Trophoblast cell (in vitro differentiated cells and primary cell): ENCODE measurements around the gene HIPK1.

ENCODE experiments used
- DNase-seq, 2 donors: peaks; one replicate each; pipeline ENCODE4 v3.0.0-alpha.2; 2016
- H2AFZ ChIP-seq: 2 replicates; pipeline ENCODE4 v1.6.1; 2013; ENCODE audit warnings: low read length, moderate library complexity, mild to moderate bottlenecking; ENCODE audit not compliant: insufficient read depth, poor library complexity
- H2AK5ac ChIP-seq: 2 replicates; pipeline ENCODE4 v1.6.1; 2013; ENCODE audit warnings: mild to moderate bottlenecking, low read length
- H2BK120ac ChIP-seq: 2 replicates; pipeline ENCODE4 v1.6.1; 2013; ENCODE audit warnings: low read length, mild to moderate bottlenecking, moderate library complexity; ENCODE audit not compliant: insufficient read depth, poor library complexity
- H2BK12ac ChIP-seq: 2 replicates; pipeline ENCODE4 v1.6.1; 2013; ENCODE audit warnings: mild to moderate bottlenecking, low read length, moderate library complexity
- H2BK5ac ChIP-seq: 2 replicates; pipeline ENCODE4 v1.6.1; 2013; ENCODE audit warnings: low read length, low read depth, moderate library complexity, mild to moderate bottlenecking; ENCODE audit not compliant: poor library complexity
- H3K14ac ChIP-seq: 2 replicates; pipeline ENCODE4 v1.6.1; 2013; ENCODE audit warnings: mild to moderate bottlenecking, low read length
- H3K18ac ChIP-seq: 2 replicates; pipeline ENCODE4 v1.6.1; 2013; ENCODE audit warnings: mild to moderate bottlenecking, low read length
- H3K23ac ChIP-seq: 2 replicates; pipeline ENCODE4 v1.6.1; 2013; ENCODE audit warnings: low read length
- H3K27ac ChIP-seq: 2 replicates; pipeline ENCODE4 v1.5.1; 2013; ENCODE audit warnings: low read depth, mild to moderate bottlenecking, inconsistent platforms, low read length, moderate library complexity
- H3K27me3 ChIP-seq: 2 replicates; pipeline ENCODE4 v1.6.1; 2013; ENCODE audit warnings: inconsistent platforms, mild to moderate bottlenecking, low read length, moderate library complexity; ENCODE audit not compliant: insufficient read depth
- H3K36me3 ChIP-seq, 2 experiments: 1 replicate in 1 of 2; 2 replicates in 1 of 2; pipeline ENCODE4 v1.6.1; 2013; ENCODE audit warnings: low read length in 2 of 2, mild to moderate bottlenecking in 2 of 2, moderate library complexity in 1 of 2; ENCODE audit not compliant: insufficient read depth in 2 of 2, control insufficient read depth in 1 of 2
- H3K4ac ChIP-seq: 2 replicates; pipeline ENCODE4 v1.6.1; 2013; ENCODE audit warnings: low read depth, mild to moderate bottlenecking, low read length, moderate library complexity
- H3K4me1 ChIP-seq, 2 experiments: 1 replicate in 1 of 2; 2 replicates in 1 of 2; pipeline ENCODE4 v1.6.1; 2013; ENCODE audit warnings: low read length in 2 of 2, mild to moderate bottlenecking in 2 of 2, moderate library complexity in 1 of 2; ENCODE audit not compliant: insufficient read depth in 2 of 2, control insufficient read depth in 1 of 2
- H3K4me2 ChIP-seq: 2 replicates; pipeline ENCODE4 v1.6.1; 2013; ENCODE audit warnings: inconsistent platforms, mild to moderate bottlenecking, low read length, moderate library complexity
- H3K4me3 ChIP-seq: 2 replicates; pipeline ENCODE4 v1.5.1; 2013; ENCODE audit warnings: mild to moderate bottlenecking, low read depth, low read length, inconsistent platforms
- H3K79me1 ChIP-seq: one replicate; pipeline ENCODE4 v1.6.1; 2013; ENCODE audit warnings: low read length
- H3K79me2 ChIP-seq: 2 replicates; pipeline ENCODE4 v1.6.1; 2013; ENCODE audit warnings: low read length, mild to moderate bottlenecking; ENCODE audit not compliant: control insufficient read depth, insufficient read depth, poor library complexity
- H3K9ac ChIP-seq: 2 replicates; pipeline ENCODE4 v1.6.1; 2013; ENCODE audit warnings: mild to moderate bottlenecking, low read length
- H3K9me3 ChIP-seq: 2 replicates; pipeline ENCODE4 v1.6.1; 2013; ENCODE audit warnings: low read depth, mild to moderate bottlenecking, control low read depth, inconsistent platforms, low read length; ENCODE audit not compliant: insufficient read depth
- H4K12ac ChIP-seq: 2 replicates; pipeline ENCODE4 v1.6.1; 2013; ENCODE audit warnings: low read depth, mild to moderate bottlenecking, low read length, moderate library complexity
- H4K8ac ChIP-seq: 2 replicates; pipeline ENCODE4 v1.6.1; 2013; ENCODE audit warnings: low read depth, mild to moderate bottlenecking, low read length, moderate library complexity
- H4K91ac ChIP-seq: one replicate; pipeline ENCODE4 v1.6.1; 2013; ENCODE audit warnings: low read depth, mild to moderate bottlenecking, low read length, moderate library complexity
- WGBS: extraction: QIAGEN DNeasy Blood & Tissue Kit; methylation state at CpG from one replicate; pipeline ENCODE4 v1.1.7; 2013; ENCODE audit warnings: missing lambda C conversion rate; ENCODE audit not compliant: insufficient read length, insufficient coverage; ENCODE audit errors: extremely low coverage; 5-methylcytosine and 5-hydroxymethylcytosine counted together

Gene HIPK1

GRCh38 chr1:113990530-113990929 lies 61.4 kb downstream of the HIPK1 start:
- H3K4me2 ChIP-seq = no peak overlapping the region
- no peak overlapping the region for H4K8ac ChIP-seq
- no peak overlapping the region for H2AK5ac ChIP-seq
- no peak overlapping the region for H3K27ac ChIP-seq
- H3K4me3 ChIP-seq = no peak overlapping the region
- no peak overlapping the region for H3K14ac ChIP-seq
- no peak overlapping the region for H4K12ac ChIP-seq
- H3K27me3 ChIP-seq = no peaks in the 10 kb centered on the region
- H3K23ac ChIP-seq = no peak overlapping the region
- H2BK120ac ChIP-seq = no peak overlapping the region
- no peak overlapping the region for H3K18ac ChIP-seq
- no peak overlapping the region for H3K4ac ChIP-seq
- H2AFZ ChIP-seq = no peak overlapping the region
- H3K79me1 ChIP-seq = no peaks in the 10 kb centered on the region
- H3K9ac ChIP-seq = no peak overlapping the region
- no peaks in the 10 kb centered on the region for H3K79me2 ChIP-seq
- no peak overlapping the region for H4K91ac ChIP-seq
- H3K36me3 ChIP-seq = no peaks in the 10 kb centered on the region
- no peaks in the 10 kb centered on the region for H3K4me1 ChIP-seq
- no peak overlapping the region for H2BK12ac ChIP-seq
- H2BK5ac ChIP-seq = no peak overlapping the region
- peaks cover 17% of the 10 kb centered on the region for H3K9me3 ChIP-seq
- WGBS = no CpG with 5 or more reads among the region's 2 CpGs
- no peak for DNase-seq

DNA sequence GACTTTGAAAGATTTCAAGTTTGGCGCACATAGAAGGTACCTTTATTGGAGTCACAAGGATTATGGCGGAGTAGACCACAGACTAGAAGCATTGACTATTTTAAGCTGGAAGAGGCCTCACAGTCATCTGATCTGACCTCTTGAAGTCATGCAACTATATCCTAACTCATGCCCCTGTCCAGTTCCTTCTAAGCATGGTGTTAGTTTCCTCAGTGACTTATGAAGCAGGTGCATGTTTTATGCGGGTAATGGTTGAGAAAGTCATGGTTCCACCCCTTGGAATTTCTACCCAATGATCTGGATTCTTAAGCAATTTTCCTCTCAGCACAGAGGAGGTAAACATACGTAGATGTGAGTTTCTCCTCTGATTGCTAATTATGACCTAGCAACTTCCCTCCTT lies 61.8 kb downstream of the HIPK1 start:
- no peak overlapping the region for H2BK120ac ChIP-seq
- no peaks in the 10 kb centered on the region for H3K4me1 ChIP-seq
- no peaks in the 10 kb centered on the region for H3K79me2 ChIP-seq
- no peak overlapping the region for H3K18ac ChIP-seq
- H2BK5ac ChIP-seq = no peak overlapping the region
- no peak overlapping the region for H3K9ac ChIP-seq
- H2AFZ ChIP-seq = no peak overlapping the region
- H3K4me2 ChIP-seq = no peak overlapping the region
- H3K4me3 ChIP-seq = no peak overlapping the region
- no peak overlapping the region for H3K23ac ChIP-seq
- no peak overlapping the region for H2BK12ac ChIP-seq
- H4K8ac ChIP-seq = no peak overlapping the region
- no peak overlapping the region for H2AK5ac ChIP-seq
- no peak overlapping the region for H3K14ac ChIP-seq
- H4K91ac ChIP-seq = no peak overlapping the region
- DNase-seq = peak; percentile 20 to 84
- H3K36me3 ChIP-seq = no peaks in the 10 kb centered on the region
- no peaks in the 10 kb centered on the region for H3K79me1 ChIP-seq
- no peak overlapping the region for H3K27ac ChIP-seq
- H3K27me3 ChIP-seq = no peaks in the 10 kb centered on the region
- no peak overlapping the region for H4K12ac ChIP-seq
- no CpG with 5 or more reads among the region's 4 CpGs for WGBS
- no peak overlapping the region for H3K4ac ChIP-seq
- H3K9me3 ChIP-seq = peaks cover 16% of the 10 kb centered on the region

DNA sequence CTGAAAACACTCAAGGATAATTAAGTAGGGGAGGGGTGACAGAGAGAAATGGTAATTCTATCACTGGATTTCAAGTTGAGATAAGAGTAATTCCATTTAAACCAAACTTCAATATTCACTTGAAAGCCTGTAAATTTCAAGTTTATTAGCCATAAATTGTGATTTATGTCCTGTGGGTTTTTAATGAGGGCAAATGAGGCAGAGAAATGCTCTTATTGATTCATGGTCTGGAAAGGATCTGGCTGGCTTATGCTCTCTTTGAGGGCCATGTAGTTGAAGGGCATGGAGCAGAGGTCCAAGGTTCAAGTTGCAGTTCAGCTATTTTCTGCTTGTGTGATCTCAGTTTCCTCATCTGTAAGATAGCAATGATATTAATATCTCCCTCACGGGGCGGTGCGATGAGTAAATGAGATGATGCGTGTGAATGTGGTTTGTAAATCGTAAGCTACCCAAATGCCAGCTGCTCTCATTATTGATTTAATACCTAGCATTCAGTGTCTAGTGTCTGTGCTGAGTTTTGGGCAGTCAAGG lies 62.4 kb downstream of the HIPK1 start:
- Histone ChIP-seq H3K27ac (no peak overlapping the region), H3K4me1 (no peaks in the 10 kb centered on the region), H3K9me3 (peaks cover 13% of the 10 kb centered on the region), H4K8ac (no peak overlapping the region), H2BK120ac (no peak overlapping the region), H2AK5ac (no peak overlapping the region), H3K23ac (no peak overlapping the region), H3K79me2 (no peaks in the 10 kb centered on the region), H2BK12ac (no peak overlapping the region), H3K4ac (no peak overlapping the region), H2BK5ac (no peak overlapping the region), H3K14ac (no peak overlapping the region), H3K36me3 (no peaks in the 10 kb centered on the region), H3K79me1 (no peaks in the 10 kb centered on the region), H3K4me2 (no peak overlapping the region), H3K4me3 (no peak overlapping the region), H4K12ac (no peak overlapping the region), H4K91ac (no peak overlapping the region), H3K27me3 (no peaks in the 10 kb centered on the region), H3K9ac (no peak overlapping the region), H2AFZ (no peak overlapping the region), H3K18ac (no peak overlapping the region)
- no CpG with 5 or more reads among the region's 5 CpGs for WGBS
- DNase-seq = no peak

GRCh38 chr1:113993072-113993471 lies 63.9 kb downstream of the HIPK1 start:
- Histone ChIP-seq H3K27ac (no peak overlapping the region), H3K4ac (no peak overlapping the region), H3K9ac (no peak overlapping the region), H2BK5ac (no peak overlapping the region), H3K79me1 (no peaks in the 10 kb centered on the region), H3K36me3 (no peaks in the 10 kb centered on the region), H4K91ac (no peak overlapping the region), H3K27me3 (no peaks in the 10 kb centered on the region), H3K79me2 (no peaks in the 10 kb centered on the region), H2BK120ac (no peak overlapping the region), H3K14ac (no peak overlapping the region), H3K4me2 (no peak overlapping the region), H2AFZ (no peak overlapping the region), H3K18ac (no peak overlapping the region), H4K8ac (no peak overlapping the region), H3K4me3 (no peak overlapping the region), H2BK12ac (no peak overlapping the region), H3K9me3 (peaks cover 13% of the 10 kb centered on the region), H4K12ac (no peak overlapping the region), H3K4me1 (no peaks in the 10 kb centered on the region), H3K23ac (no peak overlapping the region), H2AK5ac (no peak overlapping the region)
- no CpG with 5 or more reads among the region's 5 CpGs for WGBS
- DNase-seq = no peak
